HepG2 (cell line): ENCODE measurements around the gene DTX4. TPM values are rescaled to one million over a fixed set of nuclear protein-coding genes. Genes with fewer than 3 reads are reported as not detected.

Experiments
- BCLAF1 ChIP-seq: fragments of 450-650 bp; IDR thresholded peaks from 2 replicates; pipeline ENCODE4 v1.6.1; 2017; ENCODE audit warnings: mild to moderate bottlenecking
- CEBPB ChIP-seq: IDR thresholded peaks from 2 replicates; pipeline ENCODE4 v1.6.1; 2011; ENCODE audit warnings: low read depth, low read length, improper control_type of control experiment, borderline replicate concordance
- CREB1 ChIP-seq, 2 experiments: fragments of 450-650 bp in 1 of 2; IDR thresholded peaks; 2 replicates each; pipeline ENCODE4 v1.6.1; 2016 to 2017; ENCODE audit warnings: control low read depth in 1 of 2, mild to moderate bottlenecking in 1 of 2, missing compliant biosample characterization in 1 of 2, missing genetic modification characterization in 1 of 2
- GMEB1 ChIP-seq: sonication (generic); formaldehyde crosslinking; IDR thresholded peaks from 2 replicates; pipeline ENCODE4 v1.5.1; 2020; ENCODE audit warnings: missing genetic modification reagents, mild to moderate bottlenecking, borderline replicate concordance
- HDAC1 ChIP-seq: sonication (generic); formaldehyde crosslinking; IDR thresholded peaks from 2 replicates; pipeline ENCODE4 v1.5.1; 2020; ENCODE audit warnings: mild to moderate bottlenecking, missing genetic modification reagents
- HOXA3 ChIP-seq: sonication (generic); formaldehyde crosslinking; IDR thresholded peaks from 2 replicates; pipeline ENCODE4 v1.5.0; 2020; ENCODE audit warnings: missing genetic modification reagents
- KLF16 ChIP-seq, 2 experiments: sonication (generic) in 1 of 2; formaldehyde crosslinking in 1 of 2; IDR thresholded peaks; 2 replicates each; pipeline versions ENCODE4 v1.6.1 to v1.8.0; 2016 to 2023; ENCODE audit warnings: missing genetic modification reagents in 2 of 2, missing compliant biosample characterization in 1 of 2
- NCOA5 ChIP-seq: sonication (generic); formaldehyde crosslinking; IDR thresholded peaks from 2 replicates; pipeline ENCODE4 v1.4.0; 2020; ENCODE audit warnings: missing genetic modification reagents
- NR2C2 ChIP-seq: sonication (generic); formaldehyde crosslinking; IDR thresholded peaks from 2 replicates; pipeline ENCODE4 v1.4.0; 2020; ENCODE audit warnings: missing genetic modification reagents, mild to moderate bottlenecking, moderate library complexity, borderline replicate concordance
- NRL ChIP-seq: sonication (generic); formaldehyde crosslinking; IDR thresholded peaks from 2 replicates; pipeline ENCODE4 v1.5.0; 2020; ENCODE audit warnings: missing genetic modification reagents, mild to moderate bottlenecking, moderate library complexity, borderline replicate concordance
- POGZ ChIP-seq: sonication (generic); formaldehyde crosslinking; IDR thresholded peaks from 2 replicates; pipeline ENCODE4 v1.4.0; 2020; ENCODE audit warnings: mild to moderate bottlenecking, missing genetic modification reagents
- SMC3 ChIP-seq: IDR thresholded peaks from 2 replicates; pipeline ENCODE4 v1.6.1; 2011; ENCODE audit warnings: low read length, improper control_type of control experiment
- ZBTB43 ChIP-seq: sonication (generic); formaldehyde crosslinking; conservative IDR thresholded peaks from 2 replicates; pipeline ENCODE4 v1.4.0; 2020; ENCODE audit warnings: missing genetic modification reagents
- ZNF75D ChIP-seq: sonication (generic); formaldehyde crosslinking; IDR thresholded peaks from 2 replicates; pipeline ENCODE4 v1.8.1; 2023; ENCODE audit warnings: missing genetic modification reagents, mild to moderate bottlenecking, borderline replicate concordance
- ZNF792 ChIP-seq: IDR thresholded peaks from 2 replicates; pipeline ENCODE4 v1.6.1; 2016
- ZSCAN22 ChIP-seq: sonication (generic); formaldehyde crosslinking; IDR thresholded peaks from 2 replicates; pipeline ENCODE4 v1.4.0; 2020; ENCODE audit warnings: mild to moderate bottlenecking, missing genetic modification reagents
- polyA plus RNA-seq, 8 experiments: library from polyadenylated mRNA; depleted of rRNA in 3 of 8; stranded (reverse) in 7 of 8; unstranded in 1 of 8; fragments of >200 nt; fragmentation: Illumina TruSeq in 4 of 8; extraction: Trizol in 4 of 8; gene quantifications; 2 replicates each; pipeline versions ENCODE4 v1.2.1 to v1.2.3, GENCODE V29; 2011 to 2016; ENCODE audit warnings: low read depth in 4 of 8, missing spikeins in 1 of 8, mixed read lengths in 1 of 8; ENCODE audit not compliant: insufficient read depth in 1 of 8
- total RNA-seq, 5 experiments: library from RNA; depleted of rRNA; stranded (reverse); fragments of >200 nt; fragmentation: Illumina TruSeq; extraction: Trizol; gene quantifications; 2 replicates each; pipeline ENCODE4 v1.2.3, GENCODE V29; 2016; ENCODE audit warnings: low read depth in 1 of 5
- TF ChIP-seq, protein P1 (sequence below): sonication (generic); formaldehyde crosslinking; IDR thresholded peaks from 2 replicates; pipeline ENCODE4 v1.5.0; 2020; ENCODE audit warnings: mild to moderate bottlenecking, missing genetic modification reagents, borderline replicate concordance

DTX4 gene
- total and polyA plus RNA-seq, 2 of the 13 experiments (the other 11 are each of a cell fraction or from before 2014, with no cell fraction given) = 0.67 to 5.6 TPM

- TF ChIP-seq SMC3 (peak; percentile 36; the same call in 1 of the 2 replicates), ZSCAN22 (CRISPR knock-in tag) (peak; percentile 89), NRL (no peak), GMEB1 (no peak), HDAC1 (CRISPR knock-in tag) (peak; percentile 56; the same call in 1 of the 2 replicates), ZNF792 (0 out of 2 replicates have a peak, but pooled peaks have one; percentile 24), BCLAF1 (no peak), NCOA5 (CRISPR knock-in tag) (no peak), HOXA3 (CRISPR knock-in tag) (peak; percentile 36; the same call in 1 of the 2 replicates), POGZ (peak; percentile 47; the same call in 1 of the 2 replicates), KLF16 (CRISPR knock-in tag; IDR thresholded peaks at IDR 0.05) (peak in 1 of 2 experiments; percentile 74; a peak in 2 of 4 replicates), NR2C2 (CRISPR knock-in tag) (peak; percentile 36; the same call in 1 of the 2 replicates), ZBTB43 (CRISPR knock-in tag) (no peak), ZNF75D (CRISPR knock-in tag) (no peak), CREB1 (IDR thresholded peaks at IDR 0.05) (no peak), CREB1 (CRISPR knock-in tag; IDR thresholded peaks at IDR 0.05) (peak; percentile 30; the same call in 1 of the 2 replicates), CEBPB (peak; percentile 99)
- TF ChIP-seq, protein P1, sequence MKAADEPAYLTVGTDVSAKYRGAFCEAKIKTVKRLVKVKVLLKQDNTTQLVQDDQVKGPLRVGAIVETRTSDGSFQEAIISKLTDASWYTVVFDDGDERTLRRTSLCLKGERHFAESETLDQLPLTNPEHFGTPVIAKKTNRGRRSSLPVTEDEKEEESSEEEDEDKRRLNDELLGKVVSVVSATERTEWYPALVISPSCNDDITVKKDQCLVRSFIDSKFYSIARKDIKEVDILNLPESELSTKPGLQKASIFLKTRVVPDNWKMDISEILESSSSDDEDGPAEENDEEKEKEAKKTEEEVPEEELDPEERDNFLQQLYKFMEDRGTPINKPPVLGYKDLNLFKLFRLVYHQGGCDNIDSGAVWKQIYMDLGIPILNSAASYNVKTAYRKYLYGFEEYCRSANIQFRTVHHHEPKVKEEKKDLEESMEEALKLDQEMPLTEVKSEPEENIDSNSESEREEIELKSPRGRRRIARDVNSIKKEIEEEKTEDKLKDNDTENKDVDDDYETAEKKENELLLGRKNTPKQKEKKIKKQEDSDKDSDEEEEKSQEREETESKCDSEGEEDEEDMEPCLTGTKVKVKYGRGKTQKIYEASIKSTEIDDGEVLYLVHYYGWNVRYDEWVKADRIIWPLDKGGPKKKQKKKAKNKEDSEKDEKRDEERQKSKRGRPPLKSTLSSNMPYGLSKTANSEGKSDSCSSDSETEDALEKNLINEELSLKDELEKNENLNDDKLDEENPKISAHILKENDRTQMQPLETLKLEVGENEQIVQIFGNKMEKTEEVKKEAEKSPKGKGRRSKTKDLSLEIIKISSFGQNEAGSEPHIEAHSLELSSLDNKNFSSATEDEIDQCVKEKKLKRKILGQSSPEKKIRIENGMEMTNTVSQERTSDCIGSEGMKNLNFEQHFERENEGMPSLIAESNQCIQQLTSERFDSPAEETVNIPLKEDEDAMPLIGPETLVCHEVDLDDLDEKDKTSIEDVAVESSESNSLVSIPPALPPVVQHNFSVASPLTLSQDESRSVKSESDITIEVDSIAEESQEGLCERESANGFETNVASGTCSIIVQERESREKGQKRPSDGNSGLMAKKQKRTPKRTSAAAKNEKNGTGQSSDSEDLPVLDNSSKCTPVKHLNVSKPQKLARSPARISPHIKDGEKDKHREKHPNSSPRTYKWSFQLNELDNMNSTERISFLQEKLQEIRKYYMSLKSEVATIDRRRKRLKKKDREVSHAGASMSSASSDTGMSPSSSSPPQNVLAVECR = peak; percentile 56; the same call in 1 of the 2 replicates
Measured at GRCh38 chr11:59173964-59174663, 2.2 kb downstream of the DTX4 start (continued).
